ENCODE results near the gene MYLK4.
A peak's percentile ranks its signal among the peaks of the same experiment; 100 is the strongest.

MYLK4 gene

DNA sequence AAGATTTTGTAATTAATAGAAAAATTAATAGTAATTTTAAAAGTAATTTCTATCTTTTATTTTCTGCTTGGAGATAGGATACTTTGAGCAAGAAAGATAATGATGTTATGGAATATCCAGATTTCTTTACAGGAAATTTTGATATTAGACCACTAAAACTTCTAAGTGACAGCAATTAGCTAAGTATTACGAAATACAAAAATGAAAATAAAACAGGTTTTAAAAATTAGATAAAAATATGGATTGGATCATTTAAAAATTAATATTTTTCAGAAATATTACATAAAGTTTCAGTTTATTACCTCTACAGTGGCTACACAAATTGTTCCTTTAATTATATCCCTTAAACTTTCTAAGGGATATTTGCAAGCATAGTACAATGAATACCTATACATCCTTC, 4.2 kb upstream of the MYLK4 start:
- no peak for DNase-seq

- DNase-seq, result no peak
Observed at GRCh38 chr6:2754393-2754792, 3.7 kb upstream of the MYLK4 start.

DNA sequence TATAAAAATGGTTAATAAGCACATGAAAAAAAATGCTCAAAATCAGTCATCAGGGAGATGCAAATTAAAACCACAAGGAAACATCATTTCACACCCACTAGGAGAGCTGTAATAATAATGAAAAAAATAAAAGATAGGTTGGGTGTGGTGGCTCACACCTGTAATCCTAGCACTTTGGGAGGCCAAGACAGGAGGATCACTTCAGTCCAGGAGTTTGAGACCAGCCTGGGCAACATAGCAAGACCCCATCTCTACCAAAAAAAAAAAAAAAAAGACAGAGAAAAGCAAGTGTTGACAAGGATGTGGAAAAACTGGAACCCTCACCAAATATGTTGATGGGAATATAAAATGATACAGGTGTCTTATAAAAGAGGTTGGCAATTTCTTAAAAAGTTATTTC, 3.0 kb upstream of the MYLK4 start:
- no peak for DNase-seq

DNA sequence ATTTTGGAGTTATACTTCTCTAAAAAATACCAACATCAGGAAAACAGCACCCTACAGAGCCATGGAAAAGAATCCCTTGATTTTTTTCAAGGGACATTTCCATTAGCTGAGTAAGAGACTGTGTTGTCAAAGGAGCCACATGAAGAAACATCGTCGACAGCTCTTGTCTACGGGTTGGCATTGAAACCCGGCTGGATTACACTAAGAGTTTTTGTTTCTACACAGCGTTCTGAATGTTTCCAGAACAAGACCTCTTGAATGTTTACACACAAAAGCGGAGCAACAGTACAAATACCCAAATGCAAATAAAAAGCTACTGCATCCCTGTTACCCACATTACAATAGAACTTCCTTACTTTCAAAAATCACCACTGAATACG, 2.4 kb upstream of the MYLK4 start:
- no peak for DNase-seq

GRCh38 chr6:2752477-2753109, 1.9 kb upstream of the MYLK4 start:
- no peak for DNase-seq

DNA sequence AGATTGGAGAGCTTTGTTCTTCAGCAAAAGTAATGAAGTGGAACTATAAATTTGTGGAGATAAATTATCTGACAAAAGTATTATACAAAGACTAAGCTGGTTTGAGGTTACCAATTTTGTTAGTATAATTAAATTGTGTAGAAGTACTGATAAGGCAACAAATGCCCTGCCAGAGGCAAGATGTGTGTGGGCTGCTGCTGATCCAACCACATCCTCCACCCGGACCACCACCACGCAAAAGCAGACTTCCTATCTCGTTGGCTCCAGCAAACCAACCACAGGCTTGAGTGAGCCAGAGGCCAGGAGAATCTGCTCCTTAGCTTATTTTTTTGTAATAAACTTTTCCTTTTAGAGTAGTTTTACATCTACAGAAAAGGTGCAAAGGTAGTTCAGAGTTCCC, 1.1 kb upstream of the MYLK4 start:
- DNase-seq, result no peak

- DNase-seq, result peak; percentile 57
Observed at GRCh38 chr6:2749969-2750600, 637 bp downstream of the MYLK4 start.

GRCh38 chr6:2748183-2748582, 2.5 kb downstream of the MYLK4 start:
- peak; percentile 25 for DNase-seq

DNA sequence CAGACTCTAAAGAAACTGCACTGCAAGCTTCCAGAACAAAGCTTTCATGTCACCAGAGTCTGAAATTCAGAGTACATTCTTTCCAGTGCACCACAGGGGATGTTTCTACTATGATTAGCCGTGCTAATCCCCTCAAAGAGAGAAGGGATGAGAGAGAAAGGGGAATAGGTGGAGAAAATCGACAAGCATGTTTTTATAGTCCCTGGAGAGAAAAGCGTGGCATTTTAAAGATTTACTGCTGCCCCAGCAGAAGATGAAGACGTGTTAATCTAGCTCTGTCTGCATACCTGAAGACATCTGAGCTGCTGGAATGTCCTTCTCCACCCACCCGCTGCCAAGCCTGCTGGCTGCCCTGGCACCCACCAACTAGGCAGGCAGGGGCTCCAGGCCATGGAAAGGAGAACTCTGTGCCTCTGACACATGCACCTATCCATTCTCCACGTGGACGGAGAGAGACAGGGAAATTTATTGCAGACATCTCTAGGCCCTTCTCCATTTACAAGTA, 4.1 kb downstream of the MYLK4 start:
- DNase-seq, result no peak

GRCh38 chr6:2745246-2745645, 5.5 kb downstream of the MYLK4 start:
- DNase-seq, result no peak

DNA sequence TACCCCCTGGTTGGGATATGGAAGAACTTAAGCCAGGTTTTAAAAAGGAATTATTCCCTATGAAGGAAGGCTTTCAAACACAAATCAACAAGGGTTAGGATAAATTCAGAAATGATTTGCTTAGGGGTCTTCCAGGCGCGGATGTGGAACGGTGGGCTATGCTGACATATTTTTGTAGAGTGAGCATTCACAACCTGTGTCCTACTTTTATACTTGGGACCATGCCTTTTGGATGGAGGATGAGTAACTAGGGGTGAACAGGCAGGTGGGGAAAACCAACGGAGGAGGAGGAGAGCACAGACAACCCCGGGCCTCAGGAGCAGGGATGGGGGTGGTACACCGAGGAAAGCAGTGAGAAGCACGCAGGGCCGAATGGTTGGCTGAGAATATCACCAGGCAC, 5.9 kb downstream of the MYLK4 start:
- no peak for DNase-seq

GRCh38 chr6:2744209-2744771, 6.4 kb downstream of the MYLK4 start:
- peak; percentile 34 for DNase-seq

GRCh38 chr6:2743280-2744208, 7.2 kb downstream of the MYLK4 start:
- no peak for DNase-seq

DNA sequence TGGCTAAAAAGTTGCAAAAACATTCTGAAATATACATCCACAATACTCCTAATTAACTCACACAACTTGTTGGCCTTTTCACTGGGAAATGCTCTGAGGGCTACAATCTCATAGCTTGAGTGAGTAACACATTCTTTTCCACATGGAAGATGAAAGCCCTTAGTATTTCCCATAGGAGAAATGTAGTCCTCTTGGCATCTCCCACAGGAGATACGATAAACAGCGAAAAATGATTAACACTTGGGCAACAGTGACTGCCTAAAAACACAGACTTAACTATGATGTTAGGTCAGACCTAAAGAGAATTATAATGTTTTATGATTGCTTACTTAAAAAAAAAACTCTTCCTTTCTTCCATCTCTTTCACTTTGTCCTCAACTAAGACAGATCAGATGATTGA, 9.0 kb downstream of the MYLK4 start:
- no peak for DNase-seq

DNA sequence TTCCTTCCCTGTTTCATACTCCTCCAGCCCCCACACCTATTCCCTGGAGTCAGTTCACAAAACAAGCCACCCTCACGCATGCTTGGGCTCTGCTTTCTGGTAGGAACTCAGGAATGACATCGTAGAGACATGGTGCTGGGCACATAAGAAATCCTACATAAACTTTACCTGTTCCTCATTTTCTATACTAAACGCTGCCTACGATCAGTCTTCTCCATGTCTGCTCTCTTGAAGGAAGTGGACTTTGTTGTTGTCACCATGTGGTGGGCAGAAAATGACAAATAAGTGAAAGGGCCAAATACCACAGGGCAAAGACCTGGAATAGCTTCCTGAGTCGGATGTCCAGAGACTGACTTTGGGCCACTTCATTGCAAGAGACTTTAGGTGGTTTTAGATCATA, 10.1 kb downstream of the MYLK4 start:
- no peak for DNase-seq

GRCh38 chr6:2739335-2739734, 11.4 kb downstream of the MYLK4 start:
- no peak for DNase-seq

GRCh38 chr6:2738373-2738979, 12.2 kb downstream of the MYLK4 start:
- DNase-seq, result peak; percentile 51

- no peak for DNase-seq
Observed at GRCh38 chr6:2737885-2738284, 12.8 kb downstream of the MYLK4 start.

- DNase-seq, result no peak
Observed at GRCh38 chr6:2734488-2735166, 16.1 kb downstream of the MYLK4 start.

DNA sequence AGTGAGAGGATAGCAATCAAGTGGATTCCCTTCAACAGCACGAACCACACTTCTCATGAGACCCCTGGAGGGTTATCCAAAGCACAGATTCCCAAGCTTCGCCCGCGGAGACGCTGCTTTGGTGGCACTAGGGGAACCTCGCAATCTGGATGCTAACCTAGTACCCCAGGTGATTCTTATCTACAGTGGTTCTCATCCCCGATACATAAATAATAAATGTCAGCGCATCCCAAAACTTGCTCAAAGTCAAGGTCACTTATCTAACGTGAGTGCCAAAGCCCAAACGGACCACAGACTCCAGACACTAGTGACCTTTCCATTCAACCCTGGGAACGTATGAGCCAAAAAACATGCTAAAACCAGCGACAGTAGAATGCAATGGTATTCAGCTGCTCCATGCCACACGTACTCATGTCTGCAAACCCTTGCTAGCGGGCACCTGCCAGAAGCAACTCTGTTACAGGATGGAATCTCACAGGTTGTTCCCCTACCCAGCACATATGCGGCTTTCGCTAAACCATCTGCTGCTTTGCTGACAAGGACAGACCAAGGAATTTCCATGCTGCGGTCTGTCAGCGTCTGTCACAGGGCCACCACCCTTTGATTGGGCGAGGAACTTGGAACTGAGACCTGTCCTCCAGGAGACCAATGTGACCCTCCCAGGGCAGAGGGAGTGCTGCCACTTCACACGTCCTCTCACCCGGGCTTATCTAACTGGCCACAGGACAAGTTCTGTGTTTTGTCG, 16.8 kb downstream of the MYLK4 start:
- peak; percentile 25 for DNase-seq

GRCh38 chr6:2733324-2733723, 17.4 kb downstream of the MYLK4 start:
- no peak for DNase-seq
